Measurements from ENCODE around the gene MB21D2.

GRCh38 chr3:192883512-192883911 is 34.1 kb downstream of the MB21D2 start:
- TF ChIP-seq, protein P1, sequence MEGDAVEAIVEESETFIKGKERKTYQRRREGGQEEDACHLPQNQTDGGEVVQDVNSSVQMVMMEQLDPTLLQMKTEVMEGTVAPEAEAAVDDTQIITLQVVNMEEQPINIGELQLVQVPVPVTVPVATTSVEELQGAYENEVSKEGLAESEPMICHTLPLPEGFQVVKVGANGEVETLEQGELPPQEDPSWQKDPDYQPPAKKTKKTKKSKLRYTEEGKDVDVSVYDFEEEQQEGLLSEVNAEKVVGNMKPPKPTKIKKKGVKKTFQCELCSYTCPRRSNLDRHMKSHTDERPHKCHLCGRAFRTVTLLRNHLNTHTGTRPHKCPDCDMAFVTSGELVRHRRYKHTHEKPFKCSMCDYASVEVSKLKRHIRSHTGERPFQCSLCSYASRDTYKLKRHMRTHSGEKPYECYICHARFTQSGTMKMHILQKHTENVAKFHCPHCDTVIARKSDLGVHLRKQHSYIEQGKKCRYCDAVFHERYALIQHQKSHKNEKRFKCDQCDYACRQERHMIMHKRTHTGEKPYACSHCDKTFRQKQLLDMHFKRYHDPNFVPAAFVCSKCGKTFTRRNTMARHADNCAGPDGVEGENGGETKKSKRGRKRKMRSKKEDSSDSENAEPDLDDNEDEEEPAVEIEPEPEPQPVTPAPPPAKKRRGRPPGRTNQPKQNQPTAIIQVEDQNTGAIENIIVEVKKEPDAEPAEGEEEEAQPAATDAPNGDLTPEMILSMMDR (IDR thresholded peaks at IDR 0.05), result no peak
- TF ChIP-seq POLR2A (IDR thresholded peaks at IDR 0.05), result no peak
